Right cardiac atrium (tissue), 5 donors: ENCODE measurements around the gene LAMA5. TPM values are rescaled to one million over a fixed set of nuclear protein-coding genes. Genes with fewer than 3 reads are reported as not detected.
A peak's percentile ranks its signal among the peaks of the same experiment; 100 is the strongest.

Source experiments
- ATAC-seq, 2 donors: fragments of 200-7000 bp; cut with Tn5 transposase; one replicate each; pipeline versions ENCODE4 v1.8.0 to v1.9.1; 2020; ENCODE audit warnings: moderate library complexity in 2 of 2, mild to moderate bottlenecking in 1 of 2
- DNase-seq, 3 donors: peaks; one replicate each; pipeline ENCODE4 v3.0.0-alpha.2; 2020
- H3K27ac ChIP-seq: one replicate; pipeline ENCODE4 v1.5.1; 2013; ENCODE audit warnings: mild to moderate bottlenecking, low read length, control low read depth, moderate library complexity
- H3K27me3 ChIP-seq: one replicate; pipeline ENCODE4 v1.6.1; 2013; ENCODE audit not compliant: control insufficient read depth, insufficient read depth
- H3K4me1 ChIP-seq: one replicate; pipeline ENCODE4 v1.6.1; 2013; ENCODE audit warnings: low read length; ENCODE audit not compliant: control insufficient read depth, insufficient read depth
- H3K4me3 ChIP-seq: one replicate; pipeline ENCODE4 v1.5.1; 2013; ENCODE audit warnings: low read length, control low read depth
- H3K9me3 ChIP-seq: one replicate; pipeline ENCODE4 v1.6.1; 2013; ENCODE audit warnings: low read length; ENCODE audit not compliant: control insufficient read depth
- WGBS: extraction: QIAGEN DNeasy Blood & Tissue Kit; methylation state at CpG from one replicate; pipeline ENCODE4 v1.1.7; 2013; 5-methylcytosine and 5-hydroxymethylcytosine counted together
- intact Hi-C, 4 donors: fragments of 100-400 bp; cut with DNase I; formaldehyde crosslinking; loops; one replicate each; pipeline versions ENCODE4 v1.11.0 to v1.14.0; 2022 to 2023
- polyA plus RNA-seq: library from polyadenylated mRNA; stranded (reverse); fragments of 200-250 nt; gene quantifications from one replicate; pipeline ENCODE4 v1.2.3, GENCODE V29; 2013
- total RNA-seq, 4 donors: library from RNA; stranded (reverse); fragmentation: NEBNext Ultra II Directional; extraction: Animal tissue kit (Norgen Biotek cat#: 25700); gene quantifications; one replicate each; pipeline ENCODE4 v1.2.1, GENCODE V29; 2021
- donor health status: healthy with polysubstance abuse.
- donor health status: DM: no; HTN: yes; CAD: no.
- donor health status: DM: no; HTN: no; CAD: no.
- donor health status: DM: no; HTN: yes; CAD: no; lungs with severe emphysema.
- donor health status: DM: yes; HTN: yes; CAD: no.

The LAMA5 gene
- total and polyA plus RNA-seq, 5 donors: 77.4 to 97.9 (median 88.6) TPM

- no peak overlapping the region for H3K4me3 ChIP-seq
- peak overlapping the region; percentile 88 for H3K27ac ChIP-seq
- no peaks in the 10 kb centered on the region for H3K9me3 ChIP-seq
- no peaks in the 10 kb centered on the region for H3K27me3 ChIP-seq
- intact Hi-C loops: loop anchor here in 1 of 4 donors (10.0 kb wide), 1 partner anchor 101 kb away; the partner anchor contains the start of gene MTG2
- 46% methylated on average over 23 of the region's 23 CpGs for WGBS
- DNase-seq: peak in 2 of 3 donors; percentile 81 to 83
- H3K4me1 ChIP-seq: peaks cover 7% of the 10 kb centered on the region
- ATAC-seq: peak in 1 of 2 donors; percentile 82
Measured at GRCh38 chr20:62285722-62286121, 81.4 kb downstream of the LAMA5 start.

DNA sequence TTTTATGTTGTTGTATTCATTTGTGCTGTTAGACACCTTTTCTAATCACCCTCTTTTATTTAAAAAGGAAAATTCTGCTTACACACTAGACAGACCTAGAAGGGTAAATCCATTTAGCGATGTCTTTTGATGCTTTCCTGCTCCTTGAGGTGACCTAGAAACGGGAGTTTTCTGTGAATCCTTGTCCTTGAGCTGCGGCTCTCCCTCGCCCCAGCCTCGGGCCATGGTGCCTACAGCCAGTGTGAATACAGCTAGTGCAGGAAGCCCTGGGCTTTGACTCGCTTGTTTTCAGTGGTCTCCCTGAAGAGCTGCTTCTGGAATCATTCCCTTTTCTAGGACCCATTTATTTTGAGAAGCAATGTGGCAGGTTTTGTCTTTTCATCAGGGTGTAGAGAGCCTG is 82.0 kb downstream of the LAMA5 start:
- intact Hi-C loops: loop anchor here in 1 of 4 donors (10.0 kb wide), 1 partner anchor 100 kb away; the partner anchor contains the start of gene MTG2
- no peak for ATAC-seq

DNA sequence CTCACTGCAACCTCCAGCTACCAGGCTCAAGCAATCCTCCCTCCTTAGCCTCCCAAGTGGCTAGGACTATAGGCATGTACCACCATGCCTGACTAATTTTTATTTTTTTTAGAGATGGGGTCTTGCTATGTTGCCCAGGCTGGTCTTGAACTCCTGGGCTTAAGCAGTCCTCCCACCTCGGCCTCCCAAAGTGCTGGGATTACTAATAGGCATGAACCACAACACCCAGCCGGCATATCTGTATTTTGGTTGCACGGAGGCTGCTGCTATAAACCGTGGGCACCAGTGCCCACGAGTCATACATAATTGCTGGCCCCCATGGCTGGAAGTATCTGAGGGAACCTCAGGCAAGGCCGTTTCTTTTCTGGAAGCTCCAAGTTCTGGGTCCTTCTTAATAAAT is 82.7 kb downstream of the LAMA5 start:
- DNase-seq (peak in 1 of 3 donors; percentile 30), ATAC-seq (no peak)
- peaks cover 7% of the 10 kb centered on the region for H3K4me1 ChIP-seq
- no peak overlapping the region for H3K4me3 ChIP-seq
- no peak overlapping the region for H3K27ac ChIP-seq
- 91% methylated on average over 6 of the region's 6 CpGs for WGBS
- intact Hi-C loops: loop anchor here in 1 of 4 donors (10.0 kb wide), 1 partner anchor 100 kb away; the partner anchor contains the start of gene MTG2
- no peaks in the 10 kb centered on the region for H3K9me3 ChIP-seq
- H3K27me3 ChIP-seq: no peaks in the 10 kb centered on the region

More for the DNA sequence above, 82.0 kb downstream of the LAMA5 start:
- Histone ChIP-seq H3K27ac (peak overlapping the region; percentile 5), H3K9me3 (no peaks in the 10 kb centered on the region), H3K27me3 (no peaks in the 10 kb centered on the region), H3K4me1 (peaks cover 7% of the 10 kb centered on the region), H3K4me3 (no peak overlapping the region)
- WGBS: 75% methylated on average over 6 of the region's 6 CpGs
- DNase-seq: peak in 1 of 3 donors; percentile 14

- WGBS: 57% methylated on average over 16 of the region's 16 CpGs
- H3K27me3 ChIP-seq: no peaks in the 10 kb centered on the region
- peaks cover 7% of the 10 kb centered on the region for H3K4me1 ChIP-seq
Measured at GRCh38 chr20:62282877-62283503, 84.1 kb downstream of the LAMA5 start.

GRCh38 chr20:62282103-62282502 is 85.0 kb downstream of the LAMA5 start:
- intact Hi-C loops: loop anchor here in 1 of 4 donors (10.0 kb wide), 1 partner anchor 97 kb away; the partner anchor contains the start of gene MTG2
- Histone ChIP-seq H3K27ac (no peak overlapping the region), H3K4me3 (no peak overlapping the region), H3K4me1 (peaks cover 7% of the 10 kb centered on the region), H3K9me3 (no peaks in the 10 kb centered on the region), H3K27me3 (no peaks in the 10 kb centered on the region)
- WGBS: 89% methylated on average over 7 of the region's 7 CpGs
- DNase-seq: no peak
- no peak for ATAC-seq

More at GRCh38 chr20:62282877-62283503, 84.1 kb downstream of the LAMA5 start:
- ATAC-seq: peak; percentile 43 to 64
- Histone ChIP-seq H3K9me3 (no peaks in the 10 kb centered on the region), H3K27ac (peak overlapping the region; percentile 77), H3K4me3 (no peak overlapping the region)
- peak; percentile 66 to 86 (median 75) for DNase-seq
- intact Hi-C loops: loop anchor here in 1 of 4 donors (10.0 kb wide), 1 partner anchor 98 kb away; the partner anchor contains the start of gene MTG2

GRCh38 chr20:62281161-62281933 is 85.8 kb downstream of the LAMA5 start:
- ATAC-seq: no peak
- Histone ChIP-seq H3K27ac (no peak overlapping the region), H3K4me1 (peaks cover 6% of the 10 kb centered on the region), H3K27me3 (no peaks in the 10 kb centered on the region), H3K4me3 (no peak overlapping the region), H3K9me3 (no peaks in the 10 kb centered on the region)
- intact Hi-C loops: loop anchor here in 1 of 4 donors (10.0 kb wide), 1 partner anchor 97 kb away; the partner anchor contains the start of gene MTG2
- peak in 1 of 3 donors; percentile 40 for DNase-seq
- WGBS: 95% methylated on average over 31 of the region's 31 CpGs

DNA sequence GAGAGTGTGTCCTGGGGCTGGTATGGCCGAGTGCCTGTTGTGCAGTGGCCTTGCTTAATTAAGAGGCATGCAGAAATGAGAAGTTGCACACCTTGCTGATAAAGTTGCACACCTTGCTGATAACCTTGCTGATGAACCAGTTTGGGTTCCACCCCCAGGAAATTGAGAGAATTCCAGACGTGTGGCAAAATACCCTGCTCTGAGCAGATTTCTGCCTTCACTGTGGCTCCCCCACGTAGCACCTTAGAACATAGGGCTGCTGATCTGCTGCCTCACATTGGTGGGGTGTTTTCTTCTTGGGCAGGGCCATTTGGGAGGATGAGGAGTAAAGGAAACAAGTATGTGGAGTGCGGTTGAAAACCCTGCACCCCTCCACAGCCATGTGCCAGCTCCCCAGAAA is 86.8 kb downstream of the LAMA5 start:
- Histone ChIP-seq H3K4me3 (no peak overlapping the region), H3K27me3 (no peaks in the 10 kb centered on the region), H3K27ac (no peak overlapping the region), H3K9me3 (no peaks in the 10 kb centered on the region), H3K4me1 (peaks cover 2% of the 10 kb centered on the region)
- intact Hi-C loops: loop anchor here in 1 of 4 donors (10.0 kb wide), 1 partner anchor 96 kb away; the partner anchor contains the start of gene MTG2
- peak in 1 of 3 donors; percentile 10 for DNase-seq
- WGBS: 82% methylated on average over 4 of the region's 4 CpGs
- no peak for ATAC-seq

GRCh38 chr20:62277253-62277652 is 89.9 kb downstream of the LAMA5 start:
- H3K4me1 ChIP-seq: no peaks in the 10 kb centered on the region
- peak in 1 of 3 donors; percentile 59 for DNase-seq
- peak in 1 of 2 donors; percentile 28 for ATAC-seq
- intact Hi-C loops: no loop called here
- no peak overlapping the region for H3K27ac ChIP-seq
- no peak overlapping the region for H3K4me3 ChIP-seq
- WGBS: 61% methylated on average over 13 of the region's 13 CpGs
- no peaks in the 10 kb centered on the region for H3K27me3 ChIP-seq
- no peaks in the 10 kb centered on the region for H3K9me3 ChIP-seq

DNA sequence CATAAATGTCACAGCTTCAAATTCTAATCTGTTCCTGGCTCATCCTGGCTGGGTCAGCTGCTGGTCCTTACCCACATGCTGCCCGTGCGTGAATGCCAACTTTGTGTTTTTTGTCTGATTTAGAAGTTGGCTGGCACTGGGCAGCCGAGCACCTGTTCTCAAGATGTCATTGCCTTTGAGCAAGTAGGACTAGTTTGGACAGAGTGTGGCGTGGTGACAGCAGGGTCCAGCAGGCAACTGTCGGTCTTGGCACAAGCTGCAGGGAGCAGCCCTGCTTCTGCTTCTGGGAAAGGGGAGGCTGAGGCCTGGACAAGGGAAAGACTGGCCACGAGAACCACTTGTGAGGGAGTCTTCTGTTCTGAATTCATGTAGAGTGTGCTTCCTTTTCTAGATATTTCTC is 90.7 kb downstream of the LAMA5 start:
- no peaks in the 10 kb centered on the region for H3K4me1 ChIP-seq
- peak; percentile 28 to 54 for ATAC-seq
- no peak overlapping the region for H3K4me3 ChIP-seq
- intact Hi-C loops: no loop called here
- H3K27ac ChIP-seq: peak overlapping the region; percentile 3
- WGBS: 60% methylated on average over 6 of the region's 6 CpGs
- H3K9me3 ChIP-seq: no peaks in the 10 kb centered on the region
- peak in 1 of 3 donors; percentile 42 for DNase-seq
- no peaks in the 10 kb centered on the region for H3K27me3 ChIP-seq

GRCh38 chr20:62275219-62275618 is 91.9 kb downstream of the LAMA5 start:
- H3K9me3 ChIP-seq: no peaks in the 10 kb centered on the region
- H3K27me3 ChIP-seq: no peaks in the 10 kb centered on the region
- H3K4me3 ChIP-seq: no peak overlapping the region
- H3K27ac ChIP-seq: no peak overlapping the region
- DNase-seq (peak in 1 of 3 donors; percentile 7), ATAC-seq (no peak)
- WGBS: 94% methylated on average over 10 of the region's 10 CpGs
- intact Hi-C loops: no loop called here
- H3K4me1 ChIP-seq: no peaks in the 10 kb centered on the region
